ENCODE data around the gene SEMA4D.

SEMA4D gene

DNA sequence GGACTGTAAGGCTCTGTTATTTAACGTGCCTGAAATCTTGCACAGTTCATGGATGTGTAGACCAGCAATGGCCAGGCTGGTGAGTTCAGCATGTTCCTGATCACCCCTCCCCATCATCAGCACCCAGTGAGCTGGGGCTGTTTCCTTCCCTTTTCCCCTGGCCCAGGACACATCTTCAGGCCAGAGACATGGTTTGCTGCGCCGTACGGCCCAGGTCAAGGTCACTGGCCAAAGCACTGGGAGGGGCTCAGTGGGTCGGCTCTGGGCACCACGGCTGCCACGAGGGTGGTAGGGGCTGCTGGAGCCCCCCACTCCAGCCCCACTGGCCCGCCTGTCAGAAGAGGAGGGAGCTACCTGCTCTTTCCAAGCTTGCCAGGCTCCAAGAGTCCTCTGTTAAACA lies 55.9 kb downstream of the SEMA4D start:
- no peak for DNase-seq (ENCODE audit: insufficient read length, low spot score)
- FAIRE-seq = no peak
- TF ChIP-seq, protein P1, sequence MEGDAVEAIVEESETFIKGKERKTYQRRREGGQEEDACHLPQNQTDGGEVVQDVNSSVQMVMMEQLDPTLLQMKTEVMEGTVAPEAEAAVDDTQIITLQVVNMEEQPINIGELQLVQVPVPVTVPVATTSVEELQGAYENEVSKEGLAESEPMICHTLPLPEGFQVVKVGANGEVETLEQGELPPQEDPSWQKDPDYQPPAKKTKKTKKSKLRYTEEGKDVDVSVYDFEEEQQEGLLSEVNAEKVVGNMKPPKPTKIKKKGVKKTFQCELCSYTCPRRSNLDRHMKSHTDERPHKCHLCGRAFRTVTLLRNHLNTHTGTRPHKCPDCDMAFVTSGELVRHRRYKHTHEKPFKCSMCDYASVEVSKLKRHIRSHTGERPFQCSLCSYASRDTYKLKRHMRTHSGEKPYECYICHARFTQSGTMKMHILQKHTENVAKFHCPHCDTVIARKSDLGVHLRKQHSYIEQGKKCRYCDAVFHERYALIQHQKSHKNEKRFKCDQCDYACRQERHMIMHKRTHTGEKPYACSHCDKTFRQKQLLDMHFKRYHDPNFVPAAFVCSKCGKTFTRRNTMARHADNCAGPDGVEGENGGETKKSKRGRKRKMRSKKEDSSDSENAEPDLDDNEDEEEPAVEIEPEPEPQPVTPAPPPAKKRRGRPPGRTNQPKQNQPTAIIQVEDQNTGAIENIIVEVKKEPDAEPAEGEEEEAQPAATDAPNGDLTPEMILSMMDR (IDR thresholded peaks at IDR 0.05; ENCODE audit: insufficient read depth, missing control alignments) = no peak

DNA sequence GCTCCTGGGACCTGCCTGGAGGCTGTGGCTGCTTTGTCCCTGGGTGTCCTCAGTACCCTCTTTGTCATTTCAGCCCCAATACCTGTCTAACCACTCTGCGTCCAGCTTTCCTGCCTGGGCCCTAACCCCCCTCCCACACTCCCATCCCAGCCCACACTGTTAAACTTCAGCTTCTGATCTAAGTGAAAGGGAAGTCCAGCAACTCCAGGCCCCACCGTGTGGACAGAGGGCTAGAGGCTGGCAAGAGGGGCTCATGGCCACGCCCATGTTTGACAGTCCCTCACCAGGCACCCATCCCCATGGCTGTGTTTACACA lies 56.3 kb downstream of the SEMA4D start:
- TF ChIP-seq, protein P1 (IDR thresholded peaks at IDR 0.05; ENCODE audit: insufficient read depth, missing control alignments) = no peak
- no peak for DNase-seq (ENCODE audit: insufficient read length, low spot score)
- FAIRE-seq = no peak

DNA sequence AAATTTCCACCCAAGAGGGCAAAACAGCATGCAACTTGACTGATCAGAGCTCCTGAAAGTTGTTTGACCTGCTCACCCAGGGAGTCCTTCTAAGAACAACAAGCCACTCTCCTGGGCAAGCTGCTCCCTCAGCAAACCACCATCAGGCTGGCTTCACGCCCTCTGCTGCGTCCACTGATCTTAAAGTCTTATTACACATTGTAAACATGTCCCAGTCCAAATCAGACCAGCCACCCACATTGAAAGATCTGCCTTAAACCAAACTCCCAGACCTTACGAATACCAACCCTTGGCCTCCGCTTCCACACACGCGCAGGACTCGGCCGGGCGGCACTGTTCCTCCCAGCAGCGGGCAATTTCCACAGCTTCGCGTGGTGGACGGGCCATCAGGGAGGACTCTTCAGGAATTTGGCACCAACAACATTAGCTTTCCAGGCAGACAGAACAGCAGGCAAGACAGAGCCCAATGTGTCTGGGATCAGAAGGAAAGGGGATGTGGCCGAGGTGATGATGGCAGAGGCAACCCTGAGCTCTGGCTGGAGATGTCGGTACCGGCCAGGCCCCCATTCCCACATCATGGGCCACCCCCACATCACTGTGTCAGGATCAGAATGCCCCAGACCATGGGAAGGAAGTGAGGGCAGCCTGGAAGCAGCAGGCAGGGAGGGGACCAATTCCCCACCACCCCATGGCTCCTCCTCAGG lies 56.8 kb downstream of the SEMA4D start:
- no peak for DNase-seq (ENCODE audit: insufficient read length, low spot score)
- FAIRE-seq = no peak

GRCh38 chr9:89440548-89440947 lies 57.4 kb downstream of the SEMA4D start:
- FAIRE-seq = no peak
- TF ChIP-seq, protein P1 (IDR thresholded peaks at IDR 0.05; ENCODE audit: insufficient read depth, missing control alignments) = no peak

More for the DNA sequence above, 56.8 kb downstream of the SEMA4D start:
- TF ChIP-seq, protein P1 (IDR thresholded peaks at IDR 0.05; ENCODE audit: insufficient read depth, missing control alignments) = no peak

DNA sequence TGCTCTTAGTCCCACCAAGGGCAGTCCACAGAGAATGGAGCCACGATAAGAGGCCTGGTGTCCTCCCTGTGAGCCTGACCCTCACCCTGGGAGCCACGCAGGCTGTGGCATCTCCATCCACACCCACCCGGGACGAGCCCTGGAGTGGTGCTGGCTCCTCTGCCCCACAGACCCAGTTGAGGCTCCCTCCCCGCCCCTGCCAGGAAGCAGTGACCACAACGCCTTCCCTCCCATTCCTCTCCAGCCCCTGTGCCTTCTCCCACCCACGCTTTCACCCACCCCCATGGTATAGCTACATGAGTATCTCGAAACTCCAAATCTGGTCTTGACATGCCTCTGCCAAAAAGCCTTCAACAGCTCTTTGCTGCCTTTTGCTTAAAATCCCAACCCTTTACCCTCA lies 57.9 kb downstream of the SEMA4D start:
- FAIRE-seq = no peak
- TF ChIP-seq, protein P1 (IDR thresholded peaks at IDR 0.05; ENCODE audit: insufficient read depth, missing control alignments) = no peak
- DNase-seq (ENCODE audit: insufficient read length, low spot score) = no peak

More at GRCh38 chr9:89440548-89440947, 57.4 kb downstream of the SEMA4D start:
- DNase-seq (ENCODE audit: insufficient read length, low spot score) = no peak

- no peak for FAIRE-seq
- TF ChIP-seq, protein P1 (IDR thresholded peaks at IDR 0.05; ENCODE audit: insufficient read depth, missing control alignments) = no peak
- DNase-seq (ENCODE audit: insufficient read length, low spot score) = no peak
Observed at GRCh38 chr9:89439571-89439970, 58.3 kb downstream of the SEMA4D start.

DNA sequence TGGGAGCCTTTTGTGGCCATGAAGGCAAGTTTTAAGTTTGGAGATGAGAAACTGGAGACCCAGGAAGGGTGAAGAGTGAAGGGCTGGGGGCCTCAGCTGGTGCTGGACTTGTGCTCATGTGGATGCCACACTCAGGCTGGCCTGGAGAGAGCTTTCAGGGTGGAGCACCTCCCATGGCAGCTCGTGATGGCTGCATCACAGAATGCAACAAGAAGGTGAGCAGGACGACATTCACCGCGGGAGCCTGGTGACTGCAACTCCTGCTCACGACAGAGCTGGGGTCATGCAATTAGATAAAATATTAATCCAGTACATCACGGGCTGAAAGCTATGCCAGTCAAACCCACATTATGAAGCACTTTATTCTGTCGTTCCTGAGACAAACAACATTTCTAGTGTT lies 59.7 kb downstream of the SEMA4D start:
- DNase-seq (ENCODE audit: insufficient read length, low spot score) = no peak
- FAIRE-seq = no peak
- TF ChIP-seq, protein P1 (IDR thresholded peaks at IDR 0.05; ENCODE audit: insufficient read depth, missing control alignments) = no peak

All from D721Med (cell line).